ENCODE results near the gene SEC24B.

DNA sequence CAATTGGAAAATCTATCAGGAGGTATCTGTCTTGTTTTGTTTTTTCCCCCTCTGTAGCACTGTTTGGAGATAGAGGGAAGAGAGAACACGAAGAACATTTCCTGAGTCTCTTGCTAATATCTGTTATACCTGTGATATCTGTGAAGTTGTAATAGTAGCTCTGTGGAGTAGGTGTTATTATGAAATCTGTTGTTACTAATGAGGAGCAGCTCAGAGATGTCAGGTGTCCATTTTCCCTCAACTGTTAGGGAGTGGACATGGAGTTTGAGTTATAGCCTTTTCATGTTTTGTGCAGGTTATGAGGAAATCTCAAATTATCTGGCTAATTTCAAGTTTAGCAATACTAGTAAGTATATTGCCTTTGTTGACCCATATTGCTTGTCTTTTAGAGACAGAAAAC, 52.4 kb downstream of the SEC24B start:
- no peak for TF ChIP-seq CREB1 (IDR thresholded peaks at IDR 0.05; ENCODE audit: low read depth)
- no peak for TF ChIP-seq EP300 (IDR thresholded peaks at IDR 0.05; ENCODE audit: borderline replicate concordance)
- TF ChIP-seq, protein P1, sequence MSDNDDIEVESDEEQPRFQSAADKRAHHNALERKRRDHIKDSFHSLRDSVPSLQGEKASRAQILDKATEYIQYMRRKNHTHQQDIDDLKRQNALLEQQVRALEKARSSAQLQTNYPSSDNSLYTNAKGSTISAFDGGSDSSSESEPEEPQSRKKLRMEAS (IDR thresholded peaks at IDR 0.05): no peak
- no peak for TF ChIP-seq RAD21 (IDR thresholded peaks at IDR 0.05; ENCODE audit: low read depth)
- no peak for TF ChIP-seq TAF1 (IDR thresholded peaks at IDR 0.05; ENCODE audit: low read depth)
- TF ChIP-seq, protein P2, sequence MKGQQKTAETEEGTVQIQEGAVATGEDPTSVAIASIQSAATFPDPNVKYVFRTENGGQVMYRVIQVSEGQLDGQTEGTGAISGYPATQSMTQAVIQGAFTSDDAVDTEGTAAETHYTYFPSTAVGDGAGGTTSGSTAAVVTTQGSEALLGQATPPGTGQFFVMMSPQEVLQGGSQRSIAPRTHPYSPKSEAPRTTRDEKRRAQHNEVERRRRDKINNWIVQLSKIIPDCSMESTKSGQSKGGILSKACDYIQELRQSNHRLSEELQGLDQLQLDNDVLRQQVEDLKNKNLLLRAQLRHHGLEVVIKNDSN (IDR thresholded peaks at IDR 0.05): no peak

Measured in Ishikawa (cell line).